HEK293 (cell line): ENCODE results near the gene KCNQ1.

Experiments
- CTCF ChIA-PET: fragments of 350-600 bp; formaldehyde crosslinking; extraction: SDS; loops from one replicate; lab custom pipeline; 2021; ENCODE audit warnings: antibody characterized with exemption; lab: Yijun Ruan, JAX
- POLR2A ChIA-PET: fragments of 300-600 bp; formaldehyde crosslinking; extraction: SDS; loops from one replicate; lab custom pipeline; 2020; ENCODE audit warnings: antibody characterized with exemption, inconsistent platforms; lab: Yijun Ruan, JAX
- H3K27ac ChIP-seq: fragments of 200-500 bp; sonication (Bioruptor generic); 2 replicates; pipeline ENCODE4 v1.5.1; 2014; ENCODE audit warnings: low read depth, low read length, control low read depth, inconsistent platforms; ENCODE audit errors: extremely low read depth
- H3K36me3 ChIP-seq, 2 experiments: fragments of 200-500 bp in 1 of 2; sonication (Bioruptor generic) in 1 of 2; 1 replicate in 1 of 2; 2 replicates in 1 of 2; pipeline ENCODE4 v1.5.1; 2014 to 2017; ENCODE audit warnings: inconsistent platforms in 2 of 2, low read length in 2 of 2; ENCODE audit not compliant: control insufficient read depth in 2 of 2, insufficient read depth in 1 of 2
- H3K4me1 ChIP-seq: fragments of 200-500 bp; sonication (Bioruptor generic); 2 replicates; pipeline ENCODE4 v1.5.1; 2014; ENCODE audit warnings: mild to moderate bottlenecking, low read length, inconsistent platforms; ENCODE audit not compliant: control insufficient read depth, insufficient read depth
- H3K4me3 ChIP-seq: 2 replicates; pipeline ENCODE4 v1.5.1; 2011; ENCODE audit warnings: low read depth, mild to moderate bottlenecking, control low read depth, low read length, moderate library complexity
- H3K9me3 ChIP-seq: fragments of 200-500 bp; sonication (Bioruptor generic); 2 replicates; pipeline ENCODE4 v1.5.1; 2014; ENCODE audit warnings: low read depth, low read length, inconsistent platforms; ENCODE audit not compliant: control insufficient read depth, insufficient read depth
- HIC1 ChIP-seq: fragments of 450-650 bp; formaldehyde crosslinking; IDR thresholded peaks from 2 replicates; pipeline ENCODE4 v1.5.1; 2016; ENCODE audit warnings: missing biosample characterization, missing genetic modification characterization
- SP3 ChIP-seq: fragments of 450-650 bp; formaldehyde crosslinking; IDR thresholded peaks from 2 replicates; pipeline ENCODE4 v1.5.1; 2016; ENCODE audit warnings: missing biosample characterization, missing genetic modification characterization
- ZBTB20 ChIP-seq: fragments of 450-650 bp; formaldehyde crosslinking; IDR thresholded peaks from 2 replicates; pipeline ENCODE4 v1.5.1; 2016; ENCODE audit warnings: missing biosample characterization, missing genetic modification characterization
- ZBTB48 ChIP-seq: fragments of 450-650 bp; formaldehyde crosslinking; IDR thresholded peaks from 2 replicates; pipeline ENCODE4 v1.5.1; 2016; ENCODE audit warnings: missing biosample characterization, missing genetic modification characterization
- ZNF10 ChIP-seq: fragments of 450-650 bp; formaldehyde crosslinking; IDR thresholded peaks from 2 replicates; pipeline ENCODE4 v1.5.1; 2017; ENCODE audit warnings: missing biosample characterization, missing genetic modification characterization
- ZNF138 ChIP-seq: fragments of 450-650 bp; formaldehyde crosslinking; IDR thresholded peaks from 2 replicates; pipeline ENCODE4 v1.5.1; 2016; ENCODE audit warnings: missing biosample characterization, missing genetic modification characterization, borderline replicate concordance
- ZNF2 ChIP-seq: fragments of 450-650 bp; formaldehyde crosslinking; IDR thresholded peaks from 2 replicates; pipeline ENCODE4 v1.5.1; 2016; ENCODE audit warnings: missing biosample characterization, missing genetic modification characterization
- ZNF280C ChIP-seq: fragments of 450-650 bp; formaldehyde crosslinking; IDR thresholded peaks from 2 replicates; pipeline ENCODE4 v1.5.1; 2016; ENCODE audit warnings: missing biosample characterization, missing genetic modification characterization
- ZNF324 ChIP-seq: fragments of 450-650 bp; formaldehyde crosslinking; IDR thresholded peaks from 2 replicates; pipeline ENCODE4 v1.5.1; 2016; ENCODE audit warnings: missing biosample characterization, missing genetic modification characterization
- ZNF513 ChIP-seq: fragments of 450-650 bp; IDR thresholded peaks from 2 replicates; pipeline ENCODE4 v1.5.1; 2018; ENCODE audit warnings: missing biosample characterization, missing genetic modification characterization
- ZNF514 ChIP-seq: fragments of 450-650 bp; formaldehyde crosslinking; IDR thresholded peaks from 2 replicates; pipeline ENCODE4 v1.5.1; 2016; ENCODE audit warnings: missing biosample characterization, missing genetic modification characterization
- ZNF521 ChIP-seq: fragments of 450-650 bp; formaldehyde crosslinking; IDR thresholded peaks from 2 replicates; pipeline ENCODE4 v1.5.1; 2017; ENCODE audit warnings: missing biosample characterization, mild to moderate bottlenecking, missing genetic modification characterization
- ZNF544 ChIP-seq: fragments of 450-650 bp; formaldehyde crosslinking; IDR thresholded peaks from 2 replicates; pipeline ENCODE4 v1.5.0; 2017; ENCODE audit warnings: missing biosample characterization, missing genetic modification characterization
- ZNF571 ChIP-seq: fragments of 450-650 bp; formaldehyde crosslinking; IDR thresholded peaks from 2 replicates; pipeline ENCODE4 v1.5.0; 2017; ENCODE audit warnings: missing biosample characterization, missing genetic modification characterization
- ZNF623 ChIP-seq: fragments of 450-650 bp; formaldehyde crosslinking; IDR thresholded peaks from 2 replicates; pipeline ENCODE4 v1.5.1; 2016; ENCODE audit warnings: missing biosample characterization, missing genetic modification characterization
- ZNF664 ChIP-seq: fragments of 450-650 bp; formaldehyde crosslinking; IDR thresholded peaks from 2 replicates; pipeline ENCODE4 v1.5.1; 2016; ENCODE audit warnings: missing biosample characterization, missing genetic modification characterization
- ZNF76 ChIP-seq: fragments of 450-650 bp; formaldehyde crosslinking; IDR thresholded peaks from 2 replicates; pipeline ENCODE4; 2016; ENCODE audit warnings: low read depth, missing biosample characterization, missing genetic modification characterization, borderline replicate concordance
- ZNF843 ChIP-seq: fragments of 450-650 bp; formaldehyde crosslinking; IDR thresholded peaks from 2 replicates; pipeline ENCODE4 v1.5.1; 2016; ENCODE audit warnings: missing biosample characterization, missing genetic modification characterization
- TF ChIP-seq, protein P1 (sequence below): fragments of 450-650 bp; formaldehyde crosslinking; conservative IDR thresholded peaks from 2 replicates; pipeline ENCODE4 v1.5.1; 2016; ENCODE audit warnings: low read depth, missing biosample characterization, missing genetic modification characterization
- TF ChIP-seq, protein P2 (sequence below): fragments of 450-650 bp; formaldehyde crosslinking; IDR thresholded peaks from 2 replicates; pipeline ENCODE4 v1.5.1; 2016; ENCODE audit warnings: missing biosample characterization, missing genetic modification characterization

Gene KCNQ1

DNA sequence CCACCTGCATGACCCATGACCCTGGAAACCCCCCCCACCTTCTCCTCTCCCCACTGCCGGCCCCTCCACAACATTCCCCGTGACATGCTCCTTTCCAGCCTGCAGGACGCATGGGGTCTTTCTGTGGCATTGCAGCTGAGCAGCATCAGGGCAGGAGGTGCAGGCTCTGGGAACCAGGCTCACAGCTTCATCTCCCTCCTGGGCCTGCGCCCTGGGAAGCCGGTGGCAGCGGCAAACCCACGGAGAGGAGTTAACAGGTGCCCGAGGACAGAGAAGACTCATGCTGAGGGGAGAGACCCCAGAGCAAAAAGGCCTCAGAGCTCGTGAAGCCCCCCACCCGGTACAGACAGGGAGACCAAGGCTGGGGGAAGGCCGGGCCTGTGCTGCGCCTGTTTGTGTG is 408.6 kb downstream of the KCNQ1 start:
- H3K36me3 ChIP-seq: no peaks in the 10 kb centered on the region
- no peak overlapping the region for H3K27ac ChIP-seq
- H3K4me1 ChIP-seq: no peaks in the 10 kb centered on the region
- H3K9me3 ChIP-seq: no peaks in the 10 kb centered on the region
- H3K4me3 ChIP-seq: no peak overlapping the region
- ChIA-PET CTCF (no interaction called here), POLR2A (no interaction called here)
- TF ChIP-seq ZNF664 (tag by site-specific recombination) (no peak), ZNF843 (tag by site-specific recombination) (no peak), ZNF521 (tag by site-specific recombination) (no peak), ZNF571 (no peak), SP3 (no peak), ZNF280C (tag by site-specific recombination) (no peak), ZNF514 (no peak), ZBTB48 (no peak), ZNF10 (tag by site-specific recombination) (no peak), ZNF76 (no peak), ZBTB20 (tag by site-specific recombination) (no peak), ZNF544 (tag by site-specific recombination) (no peak), ZNF324 (tag by site-specific recombination) (no peak), ZNF623 (no peak), ZNF2 (tag by site-specific recombination) (no peak), ZNF138 (tag by site-specific recombination) (no peak), ZNF513 (no peak), HIC1 (tag by site-specific recombination) (no peak)
- TF ChIP-seq, protein P1, sequence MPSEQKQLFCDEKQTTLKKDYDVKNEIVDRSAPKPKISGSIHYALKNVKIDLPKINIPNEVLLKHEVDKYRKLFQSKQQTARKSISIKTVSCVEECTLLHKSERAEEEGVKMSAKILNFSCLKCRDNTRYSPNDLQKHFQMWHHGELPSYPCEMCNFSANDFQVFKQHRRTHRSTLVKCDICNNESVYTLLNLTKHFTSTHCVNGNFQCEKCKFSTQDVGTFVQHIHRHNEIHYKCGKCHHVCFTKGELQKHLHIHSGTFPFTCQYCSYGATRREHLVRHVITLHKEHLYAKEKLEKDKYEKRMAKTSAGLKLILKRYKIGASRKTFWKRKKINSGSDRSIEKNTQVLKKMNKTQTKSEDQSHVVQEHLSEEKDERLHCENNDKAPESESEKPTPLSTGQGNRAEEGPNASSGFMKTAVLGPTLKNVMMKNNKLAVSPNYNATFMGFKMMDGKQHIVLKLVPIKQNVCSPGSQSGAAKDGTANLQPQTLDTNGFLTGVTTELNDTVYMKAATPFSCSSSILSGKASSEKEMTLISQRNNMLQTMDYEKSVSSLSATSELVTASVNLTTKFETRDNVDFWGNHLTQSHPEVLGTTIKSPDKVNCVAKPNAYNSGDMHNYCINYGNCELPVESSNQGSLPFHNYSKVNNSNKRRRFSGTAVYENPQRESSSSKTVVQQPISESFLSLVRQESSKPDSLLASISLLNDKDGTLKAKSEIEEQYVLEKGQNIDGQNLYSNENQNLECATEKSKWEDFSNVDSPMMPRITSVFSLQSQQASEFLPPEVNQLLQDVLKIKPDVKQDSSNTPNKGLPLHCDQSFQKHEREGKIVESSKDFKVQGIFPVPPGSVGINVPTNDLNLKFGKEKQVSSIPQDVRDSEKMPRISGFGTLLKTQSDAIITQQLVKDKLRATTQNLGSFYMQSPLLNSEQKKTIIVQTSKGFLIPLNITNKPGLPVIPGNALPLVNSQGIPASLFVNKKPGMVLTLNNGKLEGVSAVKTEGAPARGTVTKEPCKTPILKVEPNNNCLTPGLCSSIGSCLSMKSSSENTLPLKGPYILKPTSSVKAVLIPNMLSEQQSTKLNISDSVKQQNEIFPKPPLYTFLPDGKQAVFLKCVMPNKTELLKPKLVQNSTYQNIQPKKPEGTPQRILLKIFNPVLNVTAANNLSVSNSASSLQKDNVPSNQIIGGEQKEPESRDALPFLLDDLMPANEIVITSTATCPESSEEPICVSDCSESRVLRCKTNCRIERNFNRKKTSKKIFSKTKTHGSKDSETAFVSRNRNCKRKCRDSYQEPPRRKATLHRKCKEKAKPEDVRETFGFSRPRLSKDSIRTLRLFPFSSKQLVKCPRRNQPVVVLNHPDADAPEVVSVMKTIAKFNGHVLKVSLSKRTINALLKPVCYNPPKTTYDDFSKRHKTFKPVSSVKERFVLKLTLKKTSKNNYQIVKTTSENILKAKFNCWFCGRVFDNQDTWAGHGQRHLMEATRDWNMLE (tag by site-specific recombination): no peak
- TF ChIP-seq, protein P2, sequence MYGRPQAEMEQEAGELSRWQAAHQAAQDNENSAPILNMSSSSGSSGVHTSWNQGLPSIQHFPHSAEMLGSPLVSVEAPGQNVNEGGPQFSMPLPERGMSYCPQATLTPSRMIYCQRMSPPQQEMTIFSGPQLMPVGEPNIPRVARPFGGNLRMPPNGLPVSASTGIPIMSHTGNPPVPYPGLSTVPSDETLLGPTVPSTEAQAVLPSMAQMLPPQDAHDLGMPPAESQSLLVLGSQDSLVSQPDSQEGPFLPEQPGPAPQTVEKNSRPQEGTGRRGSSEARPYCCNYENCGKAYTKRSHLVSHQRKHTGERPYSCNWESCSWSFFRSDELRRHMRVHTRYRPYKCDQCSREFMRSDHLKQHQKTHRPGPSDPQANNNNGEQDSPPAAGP: no peak
